Esophagus muscularis mucosa (tissue), 4 donors: ENCODE results near the gene ATP5IF1. TPM values are rescaled to one million over a fixed set of nuclear protein-coding genes. Genes with fewer than 3 reads are reported as not detected.

ENCODE experiments used
- DNase-seq: peaks from one replicate; pipeline ENCODE4 v3.0.0-alpha.2; 2017; ENCODE audit errors: extremely low spot score
- H3K27ac ChIP-seq, 4 donors: fragments of 200-600 bp; sonication (generic); replicated peaks in 1 of 4; 1 replicate in 3 of 4; 2 replicates in 1 of 4; pipeline ENCODE4 v1.5.1; 2016 to 2019; ENCODE audit warnings: mild to moderate bottlenecking in 1 of 4
- H3K27me3 ChIP-seq, 4 donors: fragments of 200-600 bp; sonication (generic); one replicate each; pipeline versions ENCODE4 v1.5.1 to v1.6.0; 2016 to 2019
- H3K36me3 ChIP-seq, 4 donors: fragments of 200-600 bp; sonication (generic); one replicate each; pipeline ENCODE4 v1.5.1; 2016 to 2019
- H3K4me1 ChIP-seq, 4 donors: fragments of 200-600 bp; sonication (generic); one replicate each; pipeline ENCODE4 v1.5.1; 2016 to 2019
- H3K4me3 ChIP-seq, 4 donors: fragments of 200-600 bp; sonication (generic); 1 replicate in 2 of 4; 2 replicates in 2 of 4; pipeline ENCODE4 v1.5.1; 2016 to 2019; ENCODE audit warnings: mild to moderate bottlenecking in 4 of 4, moderate library complexity in 1 of 4
- H3K9me3 ChIP-seq, 4 donors: fragments of 200-600 bp; sonication (generic); 1 replicate in 3 of 4; 2 replicates in 1 of 4; pipeline ENCODE4 v1.5.1; 2016 to 2019
- CTCF ChIP-seq, 3 experiments: fragments of 200-600 bp in 2 of 3; fragments of 450-650 bp in 1 of 3; sonication (generic) in 2 of 3; IDR thresholded peaks; one replicate each; pipeline ENCODE4 v1.5.1; 2017 to 2019; ENCODE audit warnings: antibody characterized with exemption in 3 of 3, mild to moderate bottlenecking in 2 of 3, moderate library complexity in 1 of 3
- EP300 ChIP-seq: sonication (generic); formaldehyde crosslinking; IDR thresholded peaks from one replicate; pipeline ENCODE4 v1.6.1; 2017; ENCODE audit warnings: antibody characterized with exemption
- POLR2A ChIP-seq: fragments of 450-650 bp; IDR thresholded peaks from one replicate; pipeline ENCODE4 v1.6.1; 2017; ENCODE audit warnings: antibody characterized with exemption, moderate library complexity, mild to moderate bottlenecking, low read depth
- POLR2AphosphoS5 ChIP-seq, 2 donors: sonication (generic); formaldehyde crosslinking; IDR thresholded peaks; one replicate each; pipeline ENCODE4 v1.6.1; 2017; ENCODE audit warnings: antibody characterized with exemption in 2 of 2
- WGBS: methylation state at CpG from one replicate; pipeline ENCODE4 v1.1.5; 2018; 5-methylcytosine and 5-hydroxymethylcytosine counted together
- intact Hi-C: fragments of 100-400 bp; cut with DNase I; formaldehyde crosslinking; loops from one replicate; pipeline ENCODE4 v1.15.1; 2023
- total RNA-seq, 4 donors: library from RNA; depleted of rRNA; stranded (reverse); fragments of >200 nt; gene quantifications; one replicate each; pipeline versions ENCODE4 v1.1.0 to v1.2.1, GENCODE V29; 2016

Gene ATP5IF1
- total RNA-seq, 4 donors from 2014 or later = 125 to 174 (median 126) TPM

DNA sequence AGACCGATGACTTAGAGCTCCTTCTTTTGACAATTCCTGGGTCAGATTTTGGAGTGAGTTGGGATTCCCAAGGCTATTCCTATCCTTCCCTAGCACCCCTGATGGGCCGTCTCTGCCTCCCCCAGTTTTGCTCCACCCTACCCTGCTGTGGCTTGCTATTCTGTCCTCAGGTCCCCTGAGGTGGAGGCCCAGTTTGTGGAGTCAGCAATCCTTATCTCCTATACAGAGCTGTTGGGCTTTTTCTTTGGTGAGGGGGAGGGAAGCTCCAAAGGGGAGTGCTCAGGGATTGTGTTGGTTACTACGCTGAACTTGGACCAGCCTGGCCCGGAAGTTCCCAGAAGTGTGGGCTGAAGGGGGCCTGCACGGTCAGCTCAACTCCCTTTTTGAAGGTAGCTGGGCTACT, 31.0 kb downstream of the ATP5IF1 start:
- no peak for DNase-seq
- 49% methylated on average over 5 of the region's 5 CpGs for WGBS
- TF ChIP-seq POLR2AphosphoS5 (IDR thresholded peaks at IDR 0.05) (no peak), EP300 (no peak), CTCF (IDR thresholded peaks at IDR 0.05) (no peak), POLR2A (no peak)

GRCh38 chr1:28267633-28268032, 31.7 kb downstream of the ATP5IF1 start:
- no peak overlapping the region for H3K27ac ChIP-seq
- WGBS = 81% methylated on average over 2 of the region's 2 CpGs
- no peak for TF ChIP-seq POLR2A
- TF ChIP-seq EP300 = no peak
- TF ChIP-seq POLR2AphosphoS5 (IDR thresholded peaks at IDR 0.05) = no peak
- no peak for TF ChIP-seq CTCF (IDR thresholded peaks at IDR 0.05)

More for the DNA sequence above, 31.0 kb downstream of the ATP5IF1 start:
- Histone ChIP-seq H3K4me3 (no peak overlapping the region), H3K9me3 (no peaks in the 10 kb centered on the region), H3K27ac (no peak overlapping the region), H3K36me3 (peaks cover 6 to 21% (median 12%) of the 10 kb centered on the region in 4 donors), H3K4me1 (peaks cover 13 to 27% (median 19%) of the 10 kb centered on the region in 4 donors), H3K27me3 (no peaks in the 10 kb centered on the region)
- intact Hi-C loops = no loop called here

DNA sequence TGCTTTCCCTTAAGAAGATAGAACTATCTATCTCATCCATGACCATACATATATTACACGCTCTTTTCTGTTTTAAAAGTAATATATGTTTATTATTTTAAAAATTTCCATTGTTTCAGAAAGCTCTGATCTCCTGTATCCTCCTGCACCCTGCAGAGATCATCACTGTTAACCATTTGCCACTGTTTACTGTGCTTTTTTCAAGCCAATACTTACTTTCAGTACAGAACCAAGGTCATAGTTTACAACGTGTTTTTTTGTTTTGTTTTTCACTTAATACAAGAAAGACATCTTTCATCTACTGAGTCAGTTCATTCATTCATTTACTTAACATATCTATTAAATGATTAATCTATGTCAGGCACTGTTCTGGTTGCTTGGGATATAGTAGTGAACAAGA, 33.6 kb downstream of the ATP5IF1 start:
- intact Hi-C loops = no loop called here
- Histone ChIP-seq H3K27ac (no peak overlapping the region), H3K9me3 (no peaks in the 10 kb centered on the region), H3K27me3 (no peaks in the 10 kb centered on the region), H3K36me3 (peaks cover 32 to 47% (median 38%) of the 10 kb centered on the region in 4 donors), H3K4me1 (peaks cover 0 to 16% (median 11%) of the 10 kb centered on the region in 4 donors), H3K4me3 (no peak overlapping the region)
- no peak for DNase-seq
- 69% methylated on average over 2 of the region's 2 CpGs for WGBS
- TF ChIP-seq CTCF (IDR thresholded peaks at IDR 0.05) = no peak
- no peak for TF ChIP-seq POLR2AphosphoS5 (IDR thresholded peaks at IDR 0.05)
- no peak for TF ChIP-seq EP300
- TF ChIP-seq POLR2A = no peak

More at GRCh38 chr1:28267633-28268032, 31.7 kb downstream of the ATP5IF1 start:
- Histone ChIP-seq H3K27me3 (no peaks in the 10 kb centered on the region), H3K4me1 (peaks cover 10 to 22% (median 15%) of the 10 kb centered on the region in 4 donors), H3K4me3 (no peak overlapping the region), H3K36me3 (peaks cover 13 to 28% (median 19%) of the 10 kb centered on the region in 4 donors), H3K9me3 (no peaks in the 10 kb centered on the region)
- intact Hi-C loops = no loop called here
- no peak for DNase-seq

GRCh38 chr1:28272215-28272852, 36.4 kb downstream of the ATP5IF1 start:
- intact Hi-C loops = no loop called here
- Histone ChIP-seq H3K9me3 (no peaks in the 10 kb centered on the region), H3K4me3 (no peak overlapping the region), H3K36me3 (peaks cover 44 to 75% (median 59%) of the 10 kb centered on the region in 4 donors), H3K4me1 (peaks cover 0 to 6% (median under 1%) of the 10 kb centered on the region in 4 donors), H3K27ac (no peak overlapping the region), H3K27me3 (no peaks in the 10 kb centered on the region)
- no peak for DNase-seq
- no peak for TF ChIP-seq POLR2A
- no peak for TF ChIP-seq CTCF (IDR thresholded peaks at IDR 0.05)
- no peak for TF ChIP-seq EP300
- no peak for TF ChIP-seq POLR2AphosphoS5 (IDR thresholded peaks at IDR 0.05)
- WGBS = over 99% methylated on average over 17 of the region's 20 CpGs
